Keratinocyte (primary cell): Measurements from ENCODE around the gene FBLN1. TPM values are rescaled to one million over a fixed set of nuclear protein-coding genes. Genes with fewer than 3 reads are reported as not detected.

Experiments
- DNase-seq: peaks from one replicate; pipeline ENCODE4 v3.0.0-alpha.2; 2011; ENCODE audit warnings: low read depth, missing footprints, low spot score
- FAIRE-seq: peaks from 2 replicates; lab custom pipeline; 2011; peaks lifted over from hg19 to GRCh38; lab: Jason Lieb, UNC
- H2AFZ ChIP-seq: 2 replicates; pipeline ENCODE4 v1.6.0; 2012; ENCODE audit warnings: low read length, control low read depth, inconsistent platforms; ENCODE audit not compliant: control insufficient read depth
- H3K27ac ChIP-seq: 2 replicates; pipeline ENCODE4 v1.5.1; 2011; ENCODE audit warnings: low read length; ENCODE audit not compliant: control insufficient read depth, insufficient read depth
- H3K27me3 ChIP-seq: 3 replicates; pipeline ENCODE4 v1.6.0; 2011; ENCODE audit warnings: low read length; ENCODE audit not compliant: control insufficient read depth, insufficient read depth; ENCODE audit errors: extremely low read depth
- H3K36me3 ChIP-seq, 2 experiments: 2 replicates in 1 of 2; 3 replicates in 1 of 2; pipeline ENCODE4 v1.5.1; 2011; ENCODE audit warnings: low read length in 2 of 2, mild to moderate bottlenecking in 1 of 2; ENCODE audit not compliant: control insufficient read depth in 2 of 2, insufficient read depth in 2 of 2; ENCODE audit errors: extremely low read depth in 1 of 2
- H3K4me1 ChIP-seq: 3 replicates; pipeline ENCODE4 v1.5.1; 2011; ENCODE audit warnings: low read length; ENCODE audit not compliant: control insufficient read depth, insufficient read depth; ENCODE audit errors: extremely low read depth
- H3K4me2 ChIP-seq: 3 replicates; pipeline ENCODE4 v1.6.0; 2011; ENCODE audit warnings: low read depth, low read length; ENCODE audit not compliant: control insufficient read depth, insufficient read depth; ENCODE audit errors: extremely low read depth
- H3K4me3 ChIP-seq, 3 experiments: fragments of 200-600 bp in 1 of 3; sonication (generic) in 1 of 3; 2 replicates in 2 of 3; 3 replicates in 1 of 3; pipeline ENCODE4 v1.5.1; 2011 to 2016; ENCODE audit warnings: low read length in 3 of 3, mild to moderate bottlenecking in 3 of 3, control low read depth in 2 of 3, inconsistent platforms in 1 of 3, low read depth in 1 of 3, mixed read lengths in 1 of 3, mixed run types in 1 of 3, moderate library complexity in 1 of 3; ENCODE audit not compliant: control insufficient read depth in 2 of 3, insufficient read depth in 2 of 3; ENCODE audit errors: extremely low read depth in 1 of 3
- H3K79me2 ChIP-seq: 2 replicates; pipeline ENCODE4 v1.6.0; 2012; ENCODE audit warnings: low read length; ENCODE audit not compliant: control insufficient read depth, insufficient read depth
- H3K9ac ChIP-seq: 3 replicates; pipeline ENCODE4 v1.6.0; 2011; ENCODE audit warnings: low read length; ENCODE audit not compliant: control insufficient read depth, insufficient read depth; ENCODE audit errors: extremely low read depth
- H3K9me1 ChIP-seq: 3 replicates; pipeline ENCODE4 v1.6.0; 2011; ENCODE audit warnings: low read length; ENCODE audit not compliant: control insufficient read depth, insufficient read depth; ENCODE audit errors: extremely low read depth
- H3K9me3 ChIP-seq: 2 replicates; pipeline ENCODE4 v1.5.1; 2012; ENCODE audit warnings: low read depth, low read length; ENCODE audit not compliant: control insufficient read depth
- H4K20me1 ChIP-seq: 3 replicates; pipeline ENCODE4 v1.6.0; 2011; ENCODE audit warnings: low read length; ENCODE audit not compliant: control insufficient read depth, insufficient read depth; ENCODE audit errors: extremely low read depth
- CTCF ChIP-seq, 3 experiments: IDR thresholded peaks in 1 of 3; conservative IDR thresholded peaks in 1 of 3; optimal IDR thresholded peaks in 1 of 3; 2 replicates in 2 of 3; 3 replicates in 1 of 3; pipeline versions ENCODE3 to v1.5.1; 2011; ENCODE audit warnings: low read length in 3 of 3, mild to moderate bottlenecking in 3 of 3, moderate library complexity in 2 of 3, control low read depth in 1 of 3, inconsistent platforms in 1 of 3; ENCODE audit not compliant: insufficient read depth in 2 of 3; ENCODE audit errors: extremely low read depth in 1 of 3
- EZH2 ChIP-seq: IDR thresholded peaks from one replicate; pipeline ENCODE4 v1.6.1; 2012; ENCODE audit warnings: inconsistent platforms, mild to moderate bottlenecking, low read length, moderate library complexity
- dilution Hi-C: fragments of 300-500 bp; cut with MboI; formaldehyde crosslinking; loops from one replicate; pipeline ENCODE4 v1.7.0; 2020; ENCODE audit warnings: low sequenced_read_pairs; ENCODE audit not compliant: extremely low pct_ligation_motif_present
- polyA plus RNA-seq, 5 experiments: library from polyadenylated mRNA; depleted of rRNA in 3 of 5; stranded (reverse) in 3 of 5; stranded (forward) in 1 of 5; unstranded in 1 of 5; fragments of >200 nt; gene quantifications; 1 replicate in 1 of 5; 2 replicates in 3 of 5; 3 replicates in 1 of 5; pipeline versions ENCODE4 v1.2.1 to v1.2.3, GENCODE V29; 2011 to 2012; ENCODE audit warnings: missing spikeins in 2 of 5, low read depth in 1 of 5, low replicate concordance in 1 of 5

FBLN1 gene
- polyA plus RNA-seq, 1 donor (not counting 4 experiments of a cell fraction or from before 2014, with no cell fraction given): 13.7 TPM

GRCh38 chr22:45642986-45643385 is 140.3 kb downstream of the FBLN1 start:
- Histone ChIP-seq H3K9me1 (no peaks in the 10 kb centered on the region), H3K4me1 (peaks cover 35% of the 10 kb centered on the region), H3K4me2 (no peak overlapping the region), H4K20me1 (no peaks in the 10 kb centered on the region), H3K27ac (no peak overlapping the region), H3K9ac (no peak overlapping the region), H3K9me3 (no peaks in the 10 kb centered on the region), H2AFZ (no peak overlapping the region), H3K79me2 (no peaks in the 10 kb centered on the region), H3K4me3 (no peak overlapping the region), H3K36me3 (no peaks in the 10 kb centered on the region), H3K27me3 (no peaks in the 10 kb centered on the region)
- TF ChIP-seq EZH2 (no peak), CTCF (optimal IDR thresholded peaks at IDR 0.05 in 1 of 3, IDR thresholded peaks at IDR 0.05 in 1 of 3, conservative IDR thresholded peaks at IDR 0.05 in 1 of 3; ENCODE audit: extremely low read depth in 1 of 3, insufficient read depth in 2 of 3, low read length in 3 of 3) (no peak)
- FAIRE-seq (peak; percentile 52), DNase-seq (no peak)
- dilution Hi-C loops: no loop called here

GRCh38 chr22:45644714-45645113 is 142.0 kb downstream of the FBLN1 start:
- Histone ChIP-seq H4K20me1 (no peaks in the 10 kb centered on the region), H3K4me3 (no peak overlapping the region), H3K36me3 (no peaks in the 10 kb centered on the region), H3K4me1 (peaks cover 19% of the 10 kb centered on the region), H2AFZ (no peak overlapping the region), H3K79me2 (no peaks in the 10 kb centered on the region), H3K9me3 (no peaks in the 10 kb centered on the region), H3K27me3 (no peaks in the 10 kb centered on the region), H3K4me2 (no peak overlapping the region), H3K9me1 (no peaks in the 10 kb centered on the region), H3K27ac (no peak overlapping the region), H3K9ac (no peak overlapping the region)
- TF ChIP-seq CTCF (optimal IDR thresholded peaks at IDR 0.05 in 1 of 3, IDR thresholded peaks at IDR 0.05 in 1 of 3, conservative IDR thresholded peaks at IDR 0.05 in 1 of 3; ENCODE audit: extremely low read depth in 1 of 3, insufficient read depth in 2 of 3, low read length in 3 of 3) (no peak), EZH2 (no peak)
- no peak for DNase-seq
- dilution Hi-C loops: no loop called here
- FAIRE-seq: no peak
